H1 (cell line): ENCODE measurements around the gene SVIL. TPM values are rescaled to one million over a fixed set of nuclear protein-coding genes. Genes with fewer than 3 reads are reported as not detected.

ENCODE experiments used
- CTCF ChIA-PET: fragments of 300-600 bp; sonication (Branson Sonifier 250); formaldehyde crosslinking; loops from one replicate; lab custom pipeline; 2021; ENCODE audit not compliant: partially characterized antibody; lab: Charles Lee
- POLR2A ChIA-PET: fragments of 300-600 bp; sonication (Branson Sonifier 250); formaldehyde crosslinking; loops from one replicate; lab custom pipeline; 2021; ENCODE audit warnings: inconsistent platforms; ENCODE audit not compliant: partially characterized antibody; lab: Charles Lee
- DNase-seq, 2 experiments: peaks; one replicate each; pipeline versions ENCODE4 v3.0.0 to v3.0.0-alpha.2; 2010 to 2022; ENCODE audit warnings: low spot score in 2 of 2, low read depth in 1 of 2, mixed read lengths in 1 of 2
- FAIRE-seq: peaks from 2 replicates; lab custom pipeline; 2011; peaks lifted over from hg19 to GRCh38; lab: Jason Lieb, UNC
- H2AFZ ChIP-seq: 2 replicates; pipeline ENCODE4 v1.8.1; 2012; ENCODE audit warnings: low read length, inconsistent platforms
- H2AK5ac ChIP-seq: 2 replicates; pipeline ENCODE4 v1.6.1; 2013; ENCODE audit warnings: low read depth, low read length
- H2BK120ac ChIP-seq: replicated peaks from 2 replicates; pipeline ENCODE3; 2013; ENCODE audit warnings: low read depth, low read length, inconsistent platforms
- H2BK12ac ChIP-seq: 2 replicates; pipeline ENCODE4 v1.6.1; 2013; ENCODE audit warnings: low read depth, low read length
- H2BK15ac ChIP-seq: 2 replicates; pipeline ENCODE4 v1.6.1; 2013; ENCODE audit warnings: low read length
- H2BK20ac ChIP-seq: 2 replicates; pipeline ENCODE4 v1.6.1; 2013; ENCODE audit warnings: low read length
- H2BK5ac ChIP-seq: 2 replicates; pipeline ENCODE4 v1.6.1; 2013; ENCODE audit warnings: low read depth, low read length
- H3K14ac ChIP-seq: 2 replicates; pipeline ENCODE4 v1.6.1; 2013; ENCODE audit warnings: inconsistent platforms; ENCODE audit not compliant: insufficient read length
- H3K18ac ChIP-seq: 2 replicates; pipeline ENCODE4 v1.6.1; 2013; ENCODE audit warnings: low read length; ENCODE audit errors: extremely low read depth
- H3K23ac ChIP-seq: 2 replicates; pipeline ENCODE4 v1.6.1; 2013; ENCODE audit warnings: inconsistent platforms; ENCODE audit not compliant: insufficient read length
- H3K23me2 ChIP-seq: 2 replicates; pipeline ENCODE4 v1.6.1; 2013; ENCODE audit warnings: low read depth, low read length
- H3K27ac ChIP-seq: 2 replicates; pipeline ENCODE4 v1.6.1; 2011; ENCODE audit warnings: low read depth, low read length, inconsistent platforms
- H3K27me3 ChIP-seq, 4 experiments: replicated peaks in 1 of 4; 1 replicate in 1 of 4; 2 replicates in 3 of 4; pipeline versions ENCODE4 v1.6.1 to v1.8.1; 2011 to 2013; ENCODE audit warnings: low read length in 3 of 4, mild to moderate bottlenecking in 3 of 4, inconsistent platforms in 2 of 4, mixed read lengths in 2 of 4, moderate library complexity in 1 of 4; ENCODE audit not compliant: control insufficient read depth in 3 of 4, insufficient read depth in 3 of 4; ENCODE audit errors: extremely low read depth in 1 of 4
- H3K36me3 ChIP-seq, 4 experiments: 2 replicates each; pipeline versions ENCODE4 v1.6.1 to v1.8.1; 2011 to 2013; ENCODE audit warnings: mild to moderate bottlenecking in 4 of 4, low read length in 3 of 4, moderate library complexity in 2 of 4, control low read depth in 1 of 4, inconsistent platforms in 1 of 4; ENCODE audit not compliant: insufficient read depth in 4 of 4, control insufficient read depth in 2 of 4
- H3K4ac ChIP-seq: replicated peaks from 2 replicates; pipeline ENCODE3; 2013; ENCODE audit warnings: low read length, low read depth, mixed read lengths, inconsistent platforms; ENCODE audit not compliant: insufficient read length
- H3K4me1 ChIP-seq, 4 experiments: replicated peaks in 1 of 4; 1 replicate in 1 of 4; 2 replicates in 3 of 4; pipeline versions ENCODE4 v1.6.1 to v1.8.1; 2011 to 2013; ENCODE audit warnings: low read length in 3 of 4, inconsistent platforms in 2 of 4, mixed read lengths in 1 of 4; ENCODE audit not compliant: insufficient read depth in 4 of 4, control insufficient read depth in 3 of 4
- H3K4me2 ChIP-seq, 2 experiments: 2 replicates each; pipeline versions ENCODE4 v1.6.1 to v1.8.1; 2011 to 2013; ENCODE audit warnings: low read depth in 2 of 2, low read length in 2 of 2, control low read depth in 1 of 2, inconsistent platforms in 1 of 2, mild to moderate bottlenecking in 1 of 2; ENCODE audit not compliant: insufficient read depth in 1 of 2
- H3K4me3 ChIP-seq, 4 experiments: fragments of 200-600, 300-600 bp in 1 of 4; sonication (generic), shearing (Covaris generic), sonication (Bioruptor Twin) in 1 of 4; 2 replicates each; pipeline versions ENCODE4 v1.5.1 to v1.8.1; 2011 to 2016; ENCODE audit warnings: low read length in 4 of 4, low read depth in 3 of 4, control low read depth in 2 of 4, inconsistent platforms in 2 of 4, mild to moderate bottlenecking in 2 of 4, mixed read lengths in 1 of 4, moderate library complexity in 1 of 4; ENCODE audit not compliant: insufficient read depth in 2 of 4; ENCODE audit errors: extremely low read depth in 1 of 4
- H3K56ac ChIP-seq: replicated peaks from 2 replicates; pipeline ENCODE3; 2013; ENCODE audit warnings: low read depth, mild to moderate bottlenecking, mixed read lengths, low read length, inconsistent platforms; ENCODE audit not compliant: insufficient read length
- H3K79me1 ChIP-seq: 2 replicates; pipeline ENCODE4 v1.6.1; 2013; ENCODE audit warnings: low read depth, low read length, control low read depth
- H3K79me2 ChIP-seq, 2 experiments: 2 replicates each; pipeline versions ENCODE4 v1.6.1 to v1.8.1; 2012 to 2013; ENCODE audit warnings: low read length in 2 of 2, mild to moderate bottlenecking in 2 of 2, inconsistent platforms in 1 of 2; ENCODE audit not compliant: insufficient read depth in 2 of 2, control insufficient read depth in 1 of 2
- H3K9ac ChIP-seq, 4 experiments: replicated peaks in 1 of 4; 1 replicate in 1 of 4; 2 replicates in 3 of 4; pipeline versions ENCODE4 v1.6.1 to v1.8.1; 2011 to 2013; ENCODE audit warnings: low read depth in 3 of 4, low read length in 3 of 4, control low read depth in 2 of 4, mild to moderate bottlenecking in 2 of 4, moderate library complexity in 2 of 4, inconsistent platforms in 1 of 4; ENCODE audit errors: extremely low read depth in 1 of 4
- H3K9me3 ChIP-seq, 2 experiments: 2 replicates each; pipeline versions ENCODE4 v1.6.1 to v1.8.1; 2012 to 2013; ENCODE audit warnings: mild to moderate bottlenecking in 2 of 2, moderate library complexity in 2 of 2, control low read depth in 1 of 2, inconsistent platforms in 1 of 2, low read depth in 1 of 2, low read length in 1 of 2, mixed read lengths in 1 of 2; ENCODE audit not compliant: insufficient read depth in 2 of 2
- H4K20me1 ChIP-seq, 2 experiments: replicated peaks in 1 of 2; 2 replicates each; pipeline versions ENCODE3 to v1.8.1; 2011 to 2013; ENCODE audit warnings: inconsistent platforms in 2 of 2, low read length in 2 of 2, mild to moderate bottlenecking in 1 of 2; ENCODE audit not compliant: insufficient read depth in 2 of 2, control insufficient read depth in 1 of 2
- H4K5ac ChIP-seq: 2 replicates; pipeline ENCODE4 v1.6.1; 2013; ENCODE audit warnings: low read length, low read depth, mixed read lengths, inconsistent platforms; ENCODE audit not compliant: insufficient read length
- H4K8ac ChIP-seq: 2 replicates; pipeline ENCODE4 v1.8.0; 2013; ENCODE audit warnings: mild to moderate bottlenecking, moderate library complexity, low read length, inconsistent platforms; ENCODE audit not compliant: insufficient read depth; ENCODE audit errors: extremely low read depth
- H4K91ac ChIP-seq: replicated peaks from 2 replicates; pipeline ENCODE3; 2013; ENCODE audit warnings: low read length, mixed read lengths, inconsistent platforms; ENCODE audit not compliant: insufficient read length
- ASH2L ChIP-seq: fragments of 200-600, 300-600 bp; sonication (generic); IDR thresholded peaks from one replicate; pipeline ENCODE4 v1.7.1; 2017; ENCODE audit warnings: low read length
- BRCA1 ChIP-seq: IDR thresholded peaks from 2 replicates; pipeline ENCODE4 v1.6.1; 2012; ENCODE audit warnings: low read depth, low read length, improper control_type of control experiment
- CEBPB ChIP-seq: IDR thresholded peaks from 2 replicates; pipeline ENCODE4 v1.6.1; 2012; ENCODE audit warnings: low read depth, low read length
- CREB1 ChIP-seq: IDR thresholded peaks from 2 replicates; pipeline ENCODE4 v1.6.1; 2012; ENCODE audit warnings: inconsistent platforms
- EGR1 ChIP-seq: IDR thresholded peaks from 2 replicates; pipeline ENCODE4 v1.6.1; 2011; ENCODE audit warnings: low read depth, low read length, borderline replicate concordance
- GTF2F1 ChIP-seq: IDR thresholded peaks from 2 replicates; pipeline ENCODE4 v1.6.1; 2012; ENCODE audit warnings: low read depth, low read length, improper control_type of control experiment, borderline replicate concordance
- HDAC6 ChIP-seq: IDR thresholded peaks from one replicate; pipeline ENCODE4 v1.7.1; 2012; ENCODE audit warnings: low read depth, mild to moderate bottlenecking, inconsistent platforms, low read length, moderate library complexity
- JUN ChIP-seq: IDR thresholded peaks from 2 replicates; pipeline ENCODE4 v1.6.1; 2011; ENCODE audit warnings: low read depth, mild to moderate bottlenecking, improper control_type of control experiment, low read length
- KDM4A ChIP-seq: IDR thresholded peaks from one replicate; pipeline ENCODE4 v1.7.1; 2012; ENCODE audit warnings: low read depth, mild to moderate bottlenecking, moderate library complexity, low read length, inconsistent platforms; ENCODE audit not compliant: severe bottlenecking
- MAFK ChIP-seq: IDR thresholded peaks from 2 replicates; pipeline ENCODE4 v1.6.1; 2012; ENCODE audit warnings: low read depth, mild to moderate bottlenecking, improper control_type of control experiment, low read length
- POLR2AphosphoS5 ChIP-seq: IDR thresholded peaks from 2 replicates; pipeline ENCODE4 v1.6.1; 2011; ENCODE audit warnings: low read depth, low read length
- RAD21 ChIP-seq, 2 experiments: IDR thresholded peaks in 1 of 2; conservative IDR thresholded peaks in 1 of 2; 2 replicates each; pipeline ENCODE4 v1.6.1; 2011; ENCODE audit warnings: low read depth in 2 of 2, low read length in 2 of 2, improper control_type of control experiment in 1 of 2, inconsistent platforms in 1 of 2, mild to moderate bottlenecking in 1 of 2, moderate library complexity in 1 of 2
- SP2 ChIP-seq: IDR thresholded peaks from 2 replicates; pipeline ENCODE4 v1.6.1; 2012; ENCODE audit warnings: mild to moderate bottlenecking, low read length, inconsistent platforms
- SRF ChIP-seq: IDR thresholded peaks from 2 replicates; pipeline ENCODE4 v1.6.1; 2011; ENCODE audit warnings: mild to moderate bottlenecking, low read depth, low read length, moderate library complexity
- TAF1 ChIP-seq: IDR thresholded peaks from 2 replicates; pipeline ENCODE4 v1.6.1; 2011; ENCODE audit warnings: mild to moderate bottlenecking, low read depth, low read length
- YY1 ChIP-seq: IDR thresholded peaks from 2 replicates; pipeline ENCODE4 v1.6.1; 2011; ENCODE audit warnings: low read depth, mild to moderate bottlenecking, low read length
- WGBS, 2 experiments: shearing (Covaris generic) in 1 of 2; methylation state at CpG; one replicate each; pipeline versions ENCODE4 v1.1.6 to v1.1.7; 2013 to 2015; ENCODE audit warnings: low lambda C conversion rate in 2 of 2, mixed read lengths in 2 of 2, inconsistent platforms in 1 of 2, low coverage in 1 of 2, missing lambda C conversion rate in 1 of 2; ENCODE audit not compliant: insufficient replicate concordance in 2 of 2, insufficient coverage in 1 of 2, insufficient read length in 1 of 2; ENCODE audit errors: extremely low coverage in 1 of 2, missing lambda C conversion rate in 1 of 2; 5-methylcytosine and 5-hydroxymethylcytosine counted together
- polyA plus RNA-seq, 7 experiments: library from polyadenylated mRNA; depleted of rRNA in 3 of 7; stranded (reverse) in 5 of 7; unstranded in 2 of 7; fragments of >200 nt in 5 of 7; fragments of 200-250 nt in 2 of 7; gene quantifications; 1 replicate in 5 of 7; 2 replicates in 1 of 7; 4 replicates in 1 of 7; pipeline versions ENCODE4 v1.2.1 to v1.2.3, GENCODE V29; 2011 to 2013; ENCODE audit warnings: missing spikeins in 2 of 7, mixed read lengths in 2 of 7
- total RNA-seq: library from RNA; stranded (reverse); fragmentation: NEBNext Ultra II Directional; extraction: Animal tissue kit (Norgen Biotek cat#: 25700); gene quantifications from 2 replicates; pipeline ENCODE4 v1.2.1, GENCODE V29; 2021

The SVIL gene
- total and polyA plus RNA-seq, 2 of the 8 experiments (the other 6 are each of a cell fraction or from before 2014, with no cell fraction given), result 4.7 to 15.4 TPM

DNA sequence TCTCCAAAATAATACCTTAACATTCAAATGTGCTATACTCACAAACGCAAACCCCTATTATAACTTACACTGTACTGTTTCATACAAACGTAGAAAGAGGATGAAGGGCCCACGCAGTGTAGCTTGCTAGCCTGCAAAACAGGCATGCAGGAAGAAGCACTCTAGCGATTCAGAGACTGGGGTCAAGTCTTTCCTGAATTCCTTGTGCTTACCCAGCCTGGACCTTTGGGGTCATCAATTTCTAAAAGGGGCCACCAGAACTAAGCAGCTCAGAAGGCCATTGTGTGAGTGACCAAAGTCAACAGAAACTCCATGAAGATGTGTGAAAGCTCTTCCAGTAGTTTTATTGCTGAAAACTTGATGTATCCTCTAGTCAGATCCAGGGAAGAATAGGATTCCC is 111.9 kb downstream of the SVIL start:
- Histone ChIP-seq H2BK15ac (no peak overlapping the region), H3K14ac (no peak overlapping the region), H3K56ac (no peak overlapping the region), H3K23ac (no peak overlapping the region), H3K4ac (no peak overlapping the region), H4K8ac (no peak overlapping the region), H3K27ac (no peak overlapping the region), H2AFZ (no peak overlapping the region), H3K18ac (no peak overlapping the region), H4K20me1 (peaks cover 0 to 3% of the 10 kb centered on the region in 2 experiments), H3K27me3 (no peaks in the 10 kb centered on the region), H3K4me2 (no peak overlapping the region), H3K79me2 (no peaks in the 10 kb centered on the region), H4K5ac (no peak overlapping the region), H3K4me3 (no peak overlapping the region), H2BK20ac (no peak overlapping the region), H3K9me3 (no peaks in the 10 kb centered on the region), H2BK12ac (no peak overlapping the region), H2BK5ac (no peak overlapping the region), H3K9ac (no peak overlapping the region; a peak in 1 of 7 replicates), H3K4me1 (no peaks in the 10 kb centered on the region), H2AK5ac (no peak overlapping the region), H3K79me1 (no peaks in the 10 kb centered on the region), H3K36me3 (peaks cover 0 to 22% (median 5%) of the 10 kb centered on the region in 4 experiments; a peak in 5 of 8 replicates), H3K23me2 (no peaks in the 10 kb centered on the region), H4K91ac (no peak overlapping the region), H2BK120ac (no peak overlapping the region)
- ChIA-PET POLR2A (no interaction called here), CTCF (interaction anchor here (1.4 to 3.9 kb wide), 4 partner anchors 10 to 47 kb away, joined by 3 to 34 read pairs (median 10); no protein-coding TSS in a partner anchor)
- 88 to 100% methylated on average over 1 to 4 of the region's 4 CpGs for WGBS, 2 experiments
- TF ChIP-seq EGR1 (no peak), CREB1 (no peak), POLR2AphosphoS5 (no peak), HDAC6 (no peak), RAD21 (IDR thresholded peaks at IDR 0.05 in 1 of 2, conservative IDR thresholded peaks at IDR 0.05 in 1 of 2; ENCODE audit: low read depth in 2 of 2, low read length in 2 of 2) (no peak), GTF2F1 (no peak), MAFK (no peak), KDM4A (no peak), YY1 (no peak), ASH2L (no peak), BRCA1 (no peak), SRF (no peak), SP2 (no peak), CEBPB (no peak), JUN (no peak), TAF1 (no peak)
- no peak for DNase-seq
- FAIRE-seq, result no peak
